SH-SY5Y (cell line): ENCODE measurements around the gene SERTAD2.

Experiments
- GATA2 ChIP-seq: IDR thresholded peaks from 2 replicates; pipeline ENCODE4 v1.6.1; 2011; ENCODE audit warnings: mild to moderate bottlenecking, low read depth, low read length
- GATA3 ChIP-seq: IDR thresholded peaks from 2 replicates; pipeline ENCODE4 v1.6.1; 2011; ENCODE audit warnings: low read depth, mild to moderate bottlenecking, low read length, moderate library complexity

DNA sequence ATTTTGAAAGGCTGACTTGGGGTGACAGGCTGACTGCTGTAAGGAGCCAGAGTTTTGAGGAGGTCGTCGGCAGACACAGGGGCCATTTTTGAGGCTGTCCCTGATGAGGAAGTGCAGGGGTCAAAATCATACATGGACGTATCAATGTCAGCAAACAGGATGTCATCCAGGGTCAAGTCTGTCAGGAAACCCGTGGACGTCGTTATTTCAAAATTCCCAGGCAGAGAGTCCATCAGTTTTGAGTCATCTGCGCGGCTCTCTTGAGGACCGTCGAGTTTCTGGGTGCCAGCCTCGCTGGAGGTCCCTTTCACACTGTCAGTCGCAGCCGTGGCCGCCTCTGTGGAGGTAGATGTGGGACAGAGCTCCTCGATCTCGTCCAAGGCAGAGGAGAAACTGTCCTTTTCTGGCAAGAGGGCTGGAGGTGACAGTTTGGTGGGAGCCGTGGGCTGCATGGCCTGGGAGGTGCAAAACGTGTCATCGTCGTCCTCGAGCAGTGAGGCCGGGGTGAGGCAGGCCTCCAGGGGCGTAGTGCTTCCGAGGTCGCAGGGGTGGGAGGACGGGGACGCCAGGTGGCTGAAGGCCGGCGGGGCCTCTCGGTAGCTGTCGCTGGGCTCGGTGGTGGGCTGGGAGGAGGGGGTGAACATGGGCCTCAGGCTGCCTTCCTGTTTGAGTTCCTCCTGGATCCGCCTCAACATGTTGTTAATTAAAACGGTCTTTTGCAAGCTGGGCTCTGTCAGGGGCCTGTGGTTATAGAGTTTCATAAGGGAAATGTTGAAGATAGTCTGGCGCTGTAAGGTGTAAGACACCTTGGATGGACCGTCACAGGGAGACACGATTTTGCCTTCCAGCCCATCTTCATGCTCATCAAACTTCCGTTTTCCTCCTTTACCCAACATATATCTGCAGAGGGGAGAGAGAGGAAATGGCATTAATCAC, 17.5 kb downstream of the SERTAD2 start:
- TF ChIP-seq GATA2 (no peak), GATA3 (no peak)
